Measurements from ENCODE around the gene NT5C1A.

GRCh38 chr1:39631361-39632322 is 40.3 kb downstream of the NT5C1A start:
- TF ChIP-seq POLR2A (IDR thresholded peaks at IDR 0.05) = no peak
- no peak for TF ChIP-seq CTCF (IDR thresholded peaks at IDR 0.05)
